GM19452 (cell line): ENCODE data around the gene CNTNAP2.
"Not testable (repeated sequence)": the region's sequence is repeated elsewhere in the genome, so short reads cannot be mapped to it uniquely, and the experiment has no call there.

ENCODE experiments used
- ATAC-seq: cut with Tn5 transposase; IDR thresholded peaks from one replicate; pipeline ENCODE4 v1.9.1; 2021; ENCODE audit not compliant: unreplicated experiment

The CNTNAP2 gene

GRCh38 chr7:147798001-147798400 lies 1681.4 kb downstream of the CNTNAP2 start:
- ATAC-seq, result no peak

- ATAC-seq, result not testable (repeated sequence)
Measured at GRCh38 chr7:147801762-147802161, 1685.2 kb downstream of the CNTNAP2 start.

- ATAC-seq, result no peak
Measured at GRCh38 chr7:147803151-147803550, 1686.5 kb downstream of the CNTNAP2 start.

- ATAC-seq, result no peak
Measured at GRCh38 chr7:147803606-147804005, 1687.0 kb downstream of the CNTNAP2 start.

- ATAC-seq, result no peak
Measured at GRCh38 chr7:147804032-147804431, 1687.4 kb downstream of the CNTNAP2 start.

- no peak for ATAC-seq
Measured at GRCh38 chr7:147805996-147806576, 1689.5 kb downstream of the CNTNAP2 start.

- no peak for ATAC-seq
Measured at GRCh38 chr7:147809786-147810185, 1693.2 kb downstream of the CNTNAP2 start.

GRCh38 chr7:147810269-147810668 lies 1693.7 kb downstream of the CNTNAP2 start:
- ATAC-seq, result no peak

GRCh38 chr7:147811923-147812322 lies 1695.3 kb downstream of the CNTNAP2 start:
- no peak for ATAC-seq

- ATAC-seq, result no peak
Measured at GRCh38 chr7:147813316-147813715, 1696.7 kb downstream of the CNTNAP2 start.

GRCh38 chr7:147818317-147818716 lies 1701.7 kb downstream of the CNTNAP2 start:
- no peak for ATAC-seq

GRCh38 chr7:147824671-147825070 lies 1708.1 kb downstream of the CNTNAP2 start:
- no peak for ATAC-seq

- no peak for ATAC-seq
Measured at GRCh38 chr7:147829016-147829415, 1712.4 kb downstream of the CNTNAP2 start.

GRCh38 chr7:147833557-147833956 lies 1717.0 kb downstream of the CNTNAP2 start:
- ATAC-seq, result no peak

- no peak for ATAC-seq
Measured at GRCh38 chr7:147833970-147834369, 1717.4 kb downstream of the CNTNAP2 start.

GRCh38 chr7:147852833-147853232 lies 1736.2 kb downstream of the CNTNAP2 start:
- ATAC-seq, result no peak

GRCh38 chr7:147857152-147858140 lies 1740.8 kb downstream of the CNTNAP2 start:
- ATAC-seq, result no peak

- no peak for ATAC-seq
Measured at GRCh38 chr7:147858421-147858820, 1741.8 kb downstream of the CNTNAP2 start.

- no peak for ATAC-seq
Measured at GRCh38 chr7:147859033-147859432, 1742.4 kb downstream of the CNTNAP2 start.

GRCh38 chr7:147859486-147859885 lies 1742.9 kb downstream of the CNTNAP2 start:
- ATAC-seq, result no peak

GRCh38 chr7:147861058-147861716 lies 1744.6 kb downstream of the CNTNAP2 start:
- ATAC-seq, result no peak

GRCh38 chr7:147861945-147862344 lies 1745.3 kb downstream of the CNTNAP2 start:
- ATAC-seq, result no peak
